Measurements from ENCODE around the gene SLC1A5.

Gene SLC1A5

GRCh38 chr19:46728208-46728607 lies 60.2 kb downstream of the SLC1A5 start:
- ChIA-PET POLR2A (interaction anchor here (0.8 kb wide), 1 partner anchor 9 kb away, joined by 3 read pairs; no protein-coding TSS in a partner anchor), CTCF (interaction anchor here (0.5 to 6.3 kb wide), 28 partner anchors 9 to 360 kb away, joined by 3 to 69 read pairs (median 4); partner anchors contain the start of gene DACT3)
- H3K27ac ChIP-seq (ENCODE audit: extremely low read depth, low read depth, low read length) = no peak overlapping the region
- TF ChIP-seq ZNF629 (tag by site-specific recombination; IDR thresholded peaks at IDR 0.05) = no peak
- TF ChIP-seq ZNF707 (tag by site-specific recombination; IDR thresholded peaks at IDR 0.05) = no peak
- no peak for TF ChIP-seq ZNF394 (tag by site-specific recombination; IDR thresholded peaks at IDR 0.05; ENCODE audit: borderline replicate concordance)
- TF ChIP-seq ZNF510 (tag by site-specific recombination; IDR thresholded peaks at IDR 0.05; ENCODE audit: insufficient replicate concordance) = no peak
- no peak for TF ChIP-seq ZNF157 (tag by site-specific recombination; IDR thresholded peaks at IDR 0.05)
- TF ChIP-seq OSR2 (tag by site-specific recombination; IDR thresholded peaks at IDR 0.05) = no peak
- no peak for TF ChIP-seq ZNF404 (tag by site-specific recombination; IDR thresholded peaks at IDR 0.05)
- no peak for TF ChIP-seq ZNF24 (tag by site-specific recombination; IDR thresholded peaks at IDR 0.05)
- TF ChIP-seq, protein P1, sequence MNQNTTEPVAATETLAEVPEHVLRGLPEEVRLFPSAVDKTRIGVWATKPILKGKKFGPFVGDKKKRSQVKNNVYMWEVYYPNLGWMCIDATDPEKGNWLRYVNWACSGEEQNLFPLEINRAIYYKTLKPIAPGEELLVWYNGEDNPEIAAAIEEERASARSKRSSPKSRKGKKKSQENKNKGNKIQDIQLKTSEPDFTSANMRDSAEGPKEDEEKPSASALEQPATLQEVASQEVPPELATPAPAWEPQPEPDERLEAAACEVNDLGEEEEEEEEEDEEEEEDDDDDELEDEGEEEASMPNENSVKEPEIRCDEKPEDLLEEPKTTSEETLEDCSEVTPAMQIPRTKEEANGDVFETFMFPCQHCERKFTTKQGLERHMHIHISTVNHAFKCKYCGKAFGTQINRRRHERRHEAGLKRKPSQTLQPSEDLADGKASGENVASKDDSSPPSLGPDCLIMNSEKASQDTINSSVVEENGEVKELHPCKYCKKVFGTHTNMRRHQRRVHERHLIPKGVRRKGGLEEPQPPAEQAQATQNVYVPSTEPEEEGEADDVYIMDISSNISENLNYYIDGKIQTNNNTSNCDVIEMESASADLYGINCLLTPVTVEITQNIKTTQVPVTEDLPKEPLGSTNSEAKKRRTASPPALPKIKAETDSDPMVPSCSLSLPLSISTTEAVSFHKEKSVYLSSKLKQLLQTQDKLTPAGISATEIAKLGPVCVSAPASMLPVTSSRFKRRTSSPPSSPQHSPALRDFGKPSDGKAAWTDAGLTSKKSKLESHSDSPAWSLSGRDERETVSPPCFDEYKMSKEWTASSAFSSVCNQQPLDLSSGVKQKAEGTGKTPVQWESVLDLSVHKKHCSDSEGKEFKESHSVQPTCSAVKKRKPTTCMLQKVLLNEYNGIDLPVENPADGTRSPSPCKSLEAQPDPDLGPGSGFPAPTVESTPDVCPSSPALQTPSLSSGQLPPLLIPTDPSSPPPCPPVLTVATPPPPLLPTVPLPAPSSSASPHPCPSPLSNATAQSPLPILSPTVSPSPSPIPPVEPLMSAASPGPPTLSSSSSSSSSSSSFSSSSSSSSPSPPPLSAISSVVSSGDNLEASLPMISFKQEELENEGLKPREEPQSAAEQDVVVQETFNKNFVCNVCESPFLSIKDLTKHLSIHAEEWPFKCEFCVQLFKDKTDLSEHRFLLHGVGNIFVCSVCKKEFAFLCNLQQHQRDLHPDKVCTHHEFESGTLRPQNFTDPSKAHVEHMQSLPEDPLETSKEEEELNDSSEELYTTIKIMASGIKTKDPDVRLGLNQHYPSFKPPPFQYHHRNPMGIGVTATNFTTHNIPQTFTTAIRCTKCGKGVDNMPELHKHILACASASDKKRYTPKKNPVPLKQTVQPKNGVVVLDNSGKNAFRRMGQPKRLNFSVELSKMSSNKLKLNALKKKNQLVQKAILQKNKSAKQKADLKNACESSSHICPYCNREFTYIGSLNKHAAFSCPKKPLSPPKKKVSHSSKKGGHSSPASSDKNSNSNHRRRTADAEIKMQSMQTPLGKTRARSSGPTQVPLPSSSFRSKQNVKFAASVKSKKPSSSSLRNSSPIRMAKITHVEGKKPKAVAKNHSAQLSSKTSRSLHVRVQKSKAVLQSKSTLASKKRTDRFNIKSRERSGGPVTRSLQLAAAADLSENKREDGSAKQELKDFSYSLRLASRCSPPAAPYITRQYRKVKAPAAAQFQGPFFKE (tag by site-specific recombination; IDR thresholded peaks at IDR 0.05; ENCODE audit: borderline replicate concordance) = no peak
- TF ChIP-seq SCRT1 (tag by site-specific recombination; IDR thresholded peaks at IDR 0.05; ENCODE audit: borderline replicate concordance) = no peak
- no peak for TF ChIP-seq TRIM28 (IDR thresholded peaks at IDR 0.05; ENCODE audit: borderline replicate concordance, low read length)
- TF ChIP-seq, protein P2, sequence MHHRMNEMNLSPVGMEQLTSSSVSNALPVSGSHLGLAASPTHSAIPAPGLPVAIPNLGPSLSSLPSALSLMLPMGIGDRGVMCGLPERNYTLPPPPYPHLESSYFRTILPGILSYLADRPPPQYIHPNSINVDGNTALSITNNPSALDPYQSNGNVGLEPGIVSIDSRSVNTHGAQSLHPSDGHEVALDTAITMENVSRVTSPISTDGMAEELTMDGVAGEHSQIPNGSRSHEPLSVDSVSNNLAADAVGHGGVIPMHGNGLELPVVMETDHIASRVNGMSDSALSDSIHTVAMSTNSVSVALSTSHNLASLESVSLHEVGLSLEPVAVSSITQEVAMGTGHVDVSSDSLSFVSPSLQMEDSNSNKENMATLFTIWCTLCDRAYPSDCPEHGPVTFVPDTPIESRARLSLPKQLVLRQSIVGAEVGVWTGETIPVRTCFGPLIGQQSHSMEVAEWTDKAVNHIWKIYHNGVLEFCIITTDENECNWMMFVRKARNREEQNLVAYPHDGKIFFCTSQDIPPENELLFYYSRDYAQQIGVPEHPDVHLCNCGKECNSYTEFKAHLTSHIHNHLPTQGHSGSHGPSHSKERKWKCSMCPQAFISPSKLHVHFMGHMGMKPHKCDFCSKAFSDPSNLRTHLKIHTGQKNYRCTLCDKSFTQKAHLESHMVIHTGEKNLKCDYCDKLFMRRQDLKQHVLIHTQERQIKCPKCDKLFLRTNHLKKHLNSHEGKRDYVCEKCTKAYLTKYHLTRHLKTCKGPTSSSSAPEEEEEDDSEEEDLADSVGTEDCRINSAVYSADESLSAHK (tag by site-specific recombination; IDR thresholded peaks at IDR 0.05) = no peak
- TF ChIP-seq ZNF658 (tag by site-specific recombination; IDR thresholded peaks at IDR 0.05) = no peak
- TF ChIP-seq ZIC2 (tag by site-specific recombination; IDR thresholded peaks at IDR 0.05) = no peak
- TF ChIP-seq ZNF155 (tag by site-specific recombination; IDR thresholded peaks at IDR 0.05) = no peak
- TF ChIP-seq ZSCAN30 (tag by site-specific recombination; IDR thresholded peaks at IDR 0.05) = no peak
- H3K36me3 ChIP-seq (ENCODE audit: control insufficient read depth in 2 of 2, insufficient read depth in 1 of 2, low read length in 2 of 2) = peaks cover 28 to 99% of the 10 kb centered on the region in 2 experiments; a peak in 2 of 3 replicates
- no peak overlapping the region for H3K4me3 ChIP-seq (ENCODE audit: low read depth, low read length)
- H3K4me1 ChIP-seq (ENCODE audit: control insufficient read depth, insufficient read depth, low read length) = no peaks in the 10 kb centered on the region; the same call in 1 of the 2 replicates
- H3K9me3 ChIP-seq (ENCODE audit: control insufficient read depth, insufficient read depth, low read depth, low read length) = no peaks in the 10 kb centered on the region

DNA sequence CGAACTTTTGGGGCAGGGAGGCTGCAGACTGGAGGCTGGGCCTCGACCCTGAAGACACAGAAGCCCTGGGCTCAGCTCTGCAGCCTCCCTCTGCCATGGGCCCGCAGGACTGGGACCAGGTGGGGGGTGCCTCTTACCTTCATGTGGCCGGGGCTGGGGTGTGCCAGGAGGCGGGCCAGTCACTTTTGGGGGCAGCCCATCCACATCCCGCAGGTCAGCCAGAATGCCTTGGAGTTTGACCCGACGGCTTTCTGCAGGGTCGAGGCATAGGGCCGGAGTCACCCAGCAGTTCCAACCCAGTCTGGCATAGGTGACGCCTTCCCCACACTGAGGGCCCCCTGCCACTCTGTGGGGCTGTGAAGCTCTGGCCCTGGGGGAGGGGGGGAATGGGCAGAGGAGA lies 60.6 kb downstream of the SLC1A5 start:
- no peaks in the 10 kb centered on the region; the same call in 1 of the 2 replicates for H3K4me1 ChIP-seq (ENCODE audit: control insufficient read depth, insufficient read depth, low read length)
- ChIA-PET CTCF (interaction anchor here (0.5 to 6.3 kb wide), 23 partner anchors 9 to 360 kb away, joined by 3 to 69 read pairs (median 4); partner anchors contain the start of gene DACT3), POLR2A (no interaction called here)
- no peak for TF ChIP-seq ZEB2 (tag by site-specific recombination; IDR thresholded peaks at IDR 0.05)
- TF ChIP-seq, protein P2 (tag by site-specific recombination; IDR thresholded peaks at IDR 0.05) = no peak
- TF ChIP-seq GLIS2 (tag by site-specific recombination; IDR thresholded peaks at IDR 0.05) = peak; percentile 25; the same call in 1 of the 2 replicates
- no peak for TF ChIP-seq ZBTB10 (tag by site-specific recombination; IDR thresholded peaks at IDR 0.05)
- H3K27ac ChIP-seq (ENCODE audit: extremely low read depth, low read depth, low read length) = no peak overlapping the region
- H3K4me3 ChIP-seq (ENCODE audit: low read depth, low read length) = no peak overlapping the region
- peaks cover 24 to 99% of the 10 kb centered on the region in 2 experiments; a peak in 2 of 3 replicates for H3K36me3 ChIP-seq (ENCODE audit: control insufficient read depth in 2 of 2, insufficient read depth in 1 of 2, low read length in 2 of 2)
- no peaks in the 10 kb centered on the region for H3K9me3 ChIP-seq (ENCODE audit: control insufficient read depth, insufficient read depth, low read depth, low read length)

Data from HEK293 (cell line).